GM19467 (cell line): ENCODE measurements around the gene RBM19.

ENCODE experiments used
- ATAC-seq: cut with Tn5 transposase; IDR thresholded peaks from one replicate; pipeline ENCODE4 v1.9.1; 2021; ENCODE audit warnings: mild to moderate bottlenecking, moderate library complexity; ENCODE audit not compliant: unreplicated experiment

Gene RBM19

DNA sequence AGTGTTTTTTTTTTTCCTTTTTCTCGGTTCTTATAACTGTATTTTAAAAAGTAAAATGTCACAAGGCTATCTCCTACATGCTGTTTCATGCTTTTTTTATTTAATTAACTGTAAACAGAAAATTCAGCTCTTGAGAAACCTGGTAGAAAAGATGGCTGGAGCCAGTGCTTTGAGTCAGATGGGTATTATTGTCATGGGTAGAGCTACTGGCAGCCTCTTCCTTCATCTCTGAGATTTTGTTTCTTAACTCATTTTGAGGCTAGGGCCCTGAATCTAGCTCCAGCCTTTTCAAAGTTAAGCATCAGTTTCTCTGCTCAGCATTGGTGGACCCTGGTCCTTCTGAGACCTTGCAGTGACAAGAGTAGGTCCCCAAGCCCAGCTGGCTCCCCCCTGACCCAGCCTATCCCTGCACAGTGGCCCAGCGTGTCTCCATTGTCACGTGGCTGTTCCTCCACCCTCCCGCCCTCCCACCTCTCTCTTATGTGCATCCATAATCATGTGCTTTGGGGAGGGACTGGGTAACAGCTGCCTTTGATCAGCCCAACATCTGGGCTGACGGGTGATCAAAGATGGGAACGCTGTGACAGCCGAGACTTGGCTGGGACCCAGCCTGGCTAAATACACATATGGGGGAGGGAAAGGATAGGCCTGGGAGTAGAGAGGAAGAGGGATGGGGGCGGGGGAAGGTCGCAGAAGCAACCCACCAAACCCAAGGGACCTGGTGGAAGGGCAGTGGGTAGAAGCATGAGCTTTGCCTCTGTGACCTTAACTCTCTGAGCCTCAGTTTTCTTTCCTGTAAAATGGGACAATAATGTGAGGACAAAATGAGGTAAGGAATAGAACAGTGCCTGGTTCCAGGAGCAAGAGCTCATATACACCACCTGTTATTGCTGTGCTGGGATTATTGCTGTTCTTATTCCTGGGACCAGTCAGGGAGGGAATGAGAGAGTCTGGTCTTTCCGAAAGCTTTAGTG, 24.4 kb upstream of the RBM19 start:
- no peak for ATAC-seq

DNA sequence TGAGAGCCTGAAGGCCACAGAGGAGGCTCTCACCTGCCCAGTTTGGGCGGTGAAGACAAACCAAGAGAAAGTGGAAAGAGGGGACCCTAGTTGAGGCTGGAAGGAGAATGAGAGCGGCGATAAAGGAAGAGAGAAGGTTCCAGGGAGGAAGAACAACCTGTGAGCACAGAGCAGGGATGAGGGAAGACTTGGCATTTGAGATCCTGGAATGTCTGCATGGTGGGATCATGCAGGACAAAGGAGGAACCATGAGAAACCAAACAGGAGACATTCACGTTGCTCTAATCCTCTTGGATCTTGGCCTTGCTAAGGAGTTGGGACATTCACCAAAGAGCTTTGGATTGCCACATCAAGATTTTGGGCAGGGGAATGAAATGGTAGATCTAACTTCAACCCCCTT, 22.9 kb upstream of the RBM19 start:
- ATAC-seq: no peak

DNA sequence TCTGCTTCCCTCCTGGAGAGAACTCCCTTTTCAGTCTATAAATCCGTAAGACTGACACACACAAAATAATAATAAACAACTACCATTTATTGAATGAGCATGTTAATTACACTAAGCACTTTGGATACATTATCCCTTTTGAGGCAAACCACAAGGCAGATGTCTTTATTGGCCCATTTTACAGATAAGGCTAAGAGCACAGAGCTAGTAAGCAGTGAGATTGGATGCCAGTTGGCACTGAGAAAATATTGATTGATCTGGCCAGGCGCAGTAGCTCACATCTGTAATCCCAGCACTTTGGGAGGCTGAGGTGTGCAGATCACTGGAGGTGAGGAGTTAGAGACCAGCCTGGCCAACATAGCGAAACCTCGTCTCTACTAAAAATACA, 21.9 kb upstream of the RBM19 start:
- no peak for ATAC-seq

DNA sequence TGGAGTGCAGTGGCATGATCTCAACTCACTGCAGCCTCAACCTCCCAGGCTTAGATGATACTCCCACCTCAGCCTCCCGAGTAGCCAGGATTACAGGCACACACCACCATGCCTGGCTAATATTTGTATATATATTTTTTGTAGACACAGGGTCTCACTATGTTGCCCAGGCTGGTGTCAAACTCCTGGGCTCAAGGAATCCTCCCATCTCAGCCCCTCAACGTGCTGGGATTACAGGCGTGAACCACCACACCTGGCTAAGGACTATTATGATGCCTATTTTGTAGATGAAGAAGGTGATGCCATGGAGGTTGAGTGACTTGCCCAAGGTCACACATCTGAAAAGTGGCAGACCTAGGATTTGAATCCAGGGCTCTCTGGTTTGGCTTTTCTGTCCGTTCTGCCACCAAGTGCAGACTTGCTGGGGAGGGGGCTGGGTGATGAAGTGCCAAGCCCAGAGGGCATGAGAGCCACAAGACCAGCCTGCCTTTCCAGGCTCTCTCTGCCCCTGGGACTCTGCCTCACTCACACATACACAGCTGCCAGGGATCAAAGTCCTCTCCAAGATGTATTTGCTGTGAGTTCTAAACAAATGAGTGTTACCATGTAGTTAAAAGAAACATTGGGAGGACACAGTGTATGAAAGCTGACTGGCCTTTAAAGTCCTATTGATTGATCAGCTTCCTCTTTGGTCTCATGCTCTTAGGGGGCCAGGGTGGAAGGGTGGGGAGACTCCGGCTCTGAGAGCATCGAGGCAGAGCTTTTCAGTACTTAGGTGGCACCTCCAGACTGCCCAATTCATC, 21.3 kb upstream of the RBM19 start:
- ATAC-seq: no peak

DNA sequence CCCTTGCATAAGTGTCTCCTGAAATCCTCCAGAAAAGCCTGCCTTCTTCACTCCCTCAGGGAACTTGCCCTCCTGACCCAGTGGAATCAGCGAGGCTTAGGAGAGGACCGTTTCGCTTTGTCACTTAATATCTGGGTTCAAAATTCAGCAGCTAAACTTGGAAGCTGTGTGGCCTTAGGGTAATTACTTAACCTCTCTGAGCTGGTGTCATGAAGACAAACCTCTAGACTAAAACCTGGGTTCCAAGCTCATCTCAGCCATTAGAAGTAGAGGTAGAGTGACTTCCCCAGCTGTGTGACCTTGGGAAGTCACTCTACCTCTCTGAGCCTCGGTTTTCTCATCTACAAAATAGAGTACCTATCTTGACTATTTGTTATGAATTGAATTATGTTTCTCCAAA, 18.3 kb upstream of the RBM19 start:
- no peak for ATAC-seq

DNA sequence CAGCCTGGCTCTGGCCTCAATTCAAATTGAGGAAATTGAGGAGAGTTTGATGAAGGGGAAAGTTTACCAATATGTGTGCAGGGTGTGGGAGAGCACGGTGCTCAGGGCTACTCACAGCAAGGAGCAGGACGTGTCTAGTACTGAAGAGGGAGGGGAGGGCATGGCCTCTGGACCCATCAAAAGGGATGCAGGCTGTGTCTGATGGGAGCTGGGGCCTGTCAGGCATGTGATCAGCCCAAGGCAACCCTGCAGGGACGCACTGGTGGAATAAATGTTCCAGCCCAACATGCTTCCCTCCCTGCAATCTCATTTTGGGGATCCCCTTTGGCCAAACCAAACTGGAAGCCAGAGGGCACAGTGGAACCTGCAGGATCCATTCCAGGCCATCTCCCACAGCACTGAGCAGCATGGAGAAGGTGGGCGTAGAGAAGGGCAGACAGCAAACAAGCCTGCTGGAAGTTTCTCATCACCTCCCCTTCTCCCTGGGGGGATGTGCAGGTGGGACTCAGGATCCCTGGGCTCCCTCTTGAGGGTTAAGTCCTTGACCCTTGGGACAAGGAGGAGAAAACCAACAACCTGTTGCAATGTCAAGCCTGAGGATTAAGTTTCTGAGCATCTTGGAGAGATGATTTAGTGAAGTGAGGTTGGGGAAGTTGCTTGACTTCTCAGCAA, 17.8 kb upstream of the RBM19 start:
- no peak for ATAC-seq

DNA sequence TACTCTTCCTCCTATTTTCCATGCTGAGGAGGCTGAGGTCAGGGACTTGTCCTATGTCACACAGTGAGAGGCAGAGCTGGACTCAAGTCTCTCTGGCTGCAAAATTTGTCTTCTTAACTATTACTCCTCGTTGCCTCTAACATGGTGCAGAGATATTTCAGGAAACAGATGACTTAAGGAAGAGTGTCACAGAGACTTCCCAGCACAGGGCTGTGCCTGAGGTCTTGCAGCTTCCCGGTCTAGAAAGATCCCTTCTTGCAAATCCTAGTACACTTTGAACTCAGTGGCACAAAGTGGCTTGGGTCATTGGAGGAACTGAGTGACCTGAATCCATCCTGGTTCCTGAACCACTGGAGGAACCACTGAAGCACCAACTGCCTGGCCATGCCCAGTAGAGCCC, 17.1 kb upstream of the RBM19 start:
- ATAC-seq: no peak

DNA sequence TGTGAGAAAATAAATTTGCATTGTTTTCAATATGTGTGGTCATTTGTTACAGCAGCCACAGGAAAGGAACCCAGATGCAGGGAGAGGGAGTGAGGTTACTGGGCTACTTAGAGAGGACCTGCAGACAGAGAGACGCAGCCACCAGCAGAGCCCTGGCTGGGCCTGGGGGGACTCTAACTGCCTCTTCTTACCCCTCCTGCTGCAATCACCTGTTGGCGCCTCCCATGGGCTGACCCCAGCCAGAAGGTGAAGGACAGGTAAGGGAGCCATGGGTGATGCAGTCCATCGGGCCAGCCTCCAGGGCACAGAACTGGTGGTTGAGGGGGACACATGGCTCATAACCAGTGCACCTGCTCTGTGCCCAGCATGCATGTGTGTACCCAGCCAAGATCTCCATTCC, 15.8 kb upstream of the RBM19 start:
- no peak for ATAC-seq

DNA sequence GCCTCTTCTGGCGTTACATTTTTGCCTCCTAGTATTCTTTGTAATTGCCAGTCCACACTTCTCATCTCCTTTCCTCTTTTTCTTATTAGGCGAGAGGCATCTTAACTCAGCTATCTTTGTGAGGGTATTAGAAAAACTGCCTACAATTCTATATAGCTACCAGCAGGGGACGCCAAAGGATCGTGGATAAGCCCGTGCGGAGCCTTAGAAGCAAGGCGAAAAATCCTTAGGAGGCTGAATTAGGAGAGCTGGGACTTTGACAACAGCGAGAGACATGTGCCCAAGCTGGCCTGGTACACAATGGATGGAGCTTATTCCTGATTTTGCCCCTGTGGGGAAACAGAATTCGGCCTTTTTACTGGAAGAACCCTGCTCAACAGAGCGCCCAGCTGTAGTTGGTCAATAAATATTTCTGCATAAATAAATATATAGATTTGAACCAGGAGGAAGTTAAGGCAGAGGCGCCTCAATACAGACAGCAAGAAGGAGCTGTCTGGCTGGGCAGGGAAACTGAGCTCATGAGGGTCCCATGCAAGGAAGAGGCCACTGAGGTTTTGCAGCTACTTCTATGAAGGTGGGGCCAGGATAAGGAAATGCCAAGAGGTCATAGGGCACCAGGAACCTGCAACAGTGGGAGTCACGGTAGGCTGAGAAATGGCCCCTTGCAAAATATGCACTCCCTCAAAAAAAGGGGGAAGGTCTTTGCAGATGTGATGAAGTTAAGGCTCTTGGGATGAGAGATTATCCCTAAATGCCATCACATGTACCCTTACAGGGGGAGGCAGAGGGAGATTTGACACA, 14.6 kb upstream of the RBM19 start:
- no peak for ATAC-seq

DNA sequence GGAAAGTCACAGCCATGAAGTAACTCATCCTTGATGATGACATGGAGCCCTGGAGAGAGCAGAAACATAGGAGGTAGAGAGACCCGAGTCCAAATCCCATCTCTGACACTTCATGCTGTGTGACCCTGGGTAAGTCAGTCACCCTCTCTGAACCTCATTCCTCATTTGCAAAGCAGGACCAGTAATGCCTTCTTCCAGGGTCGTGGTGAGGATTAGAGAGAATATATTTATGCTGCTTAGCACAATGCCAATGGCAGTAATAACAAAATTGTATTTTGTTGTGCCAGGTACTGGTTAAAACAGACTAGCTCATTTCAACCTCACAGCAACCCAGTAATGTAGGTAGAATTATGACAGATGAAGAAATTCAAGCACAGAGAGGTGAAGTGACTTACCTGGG, 13.9 kb upstream of the RBM19 start:
- no peak for ATAC-seq

DNA sequence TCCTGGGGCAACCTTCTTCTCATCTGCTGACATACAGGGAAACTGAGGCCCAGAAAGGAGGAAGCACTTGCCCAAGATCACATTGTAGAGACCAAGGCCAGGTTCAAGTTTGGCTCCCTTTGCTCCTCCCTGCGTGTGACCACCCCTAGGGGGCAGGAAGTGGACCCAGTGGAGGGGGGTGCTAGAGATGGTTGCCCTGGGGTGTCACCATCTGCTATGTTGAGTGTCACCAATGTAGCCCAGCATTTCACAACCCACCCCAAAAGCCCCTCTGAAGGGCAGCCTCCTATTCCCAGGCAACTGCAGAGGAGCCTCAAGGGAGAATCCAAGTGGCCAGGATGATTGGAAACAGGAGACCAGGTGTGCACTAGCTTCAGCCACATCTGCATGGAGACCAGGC, 12.0 kb upstream of the RBM19 start:
- ATAC-seq: no peak

DNA sequence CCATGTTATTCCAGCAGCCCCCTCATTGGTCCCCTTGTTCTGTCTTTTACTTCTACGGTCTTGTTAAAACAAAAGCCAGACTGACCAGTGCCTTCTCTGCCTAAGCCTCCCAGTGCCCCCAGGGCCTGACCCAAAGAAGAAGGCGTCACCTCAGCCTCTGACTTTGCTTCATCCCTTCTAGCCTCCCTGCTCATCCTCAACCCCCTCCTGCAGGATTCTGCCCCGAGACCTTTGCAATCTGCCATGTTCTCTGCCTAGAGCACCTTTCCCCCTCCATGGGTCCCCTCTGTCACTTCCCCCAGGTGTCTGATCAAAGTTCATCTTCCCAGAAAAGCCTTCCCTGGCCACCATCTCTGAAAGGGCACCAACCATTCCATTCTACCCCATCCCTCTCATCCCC, 7.9 kb upstream of the RBM19 start:
- ATAC-seq: no peak

DNA sequence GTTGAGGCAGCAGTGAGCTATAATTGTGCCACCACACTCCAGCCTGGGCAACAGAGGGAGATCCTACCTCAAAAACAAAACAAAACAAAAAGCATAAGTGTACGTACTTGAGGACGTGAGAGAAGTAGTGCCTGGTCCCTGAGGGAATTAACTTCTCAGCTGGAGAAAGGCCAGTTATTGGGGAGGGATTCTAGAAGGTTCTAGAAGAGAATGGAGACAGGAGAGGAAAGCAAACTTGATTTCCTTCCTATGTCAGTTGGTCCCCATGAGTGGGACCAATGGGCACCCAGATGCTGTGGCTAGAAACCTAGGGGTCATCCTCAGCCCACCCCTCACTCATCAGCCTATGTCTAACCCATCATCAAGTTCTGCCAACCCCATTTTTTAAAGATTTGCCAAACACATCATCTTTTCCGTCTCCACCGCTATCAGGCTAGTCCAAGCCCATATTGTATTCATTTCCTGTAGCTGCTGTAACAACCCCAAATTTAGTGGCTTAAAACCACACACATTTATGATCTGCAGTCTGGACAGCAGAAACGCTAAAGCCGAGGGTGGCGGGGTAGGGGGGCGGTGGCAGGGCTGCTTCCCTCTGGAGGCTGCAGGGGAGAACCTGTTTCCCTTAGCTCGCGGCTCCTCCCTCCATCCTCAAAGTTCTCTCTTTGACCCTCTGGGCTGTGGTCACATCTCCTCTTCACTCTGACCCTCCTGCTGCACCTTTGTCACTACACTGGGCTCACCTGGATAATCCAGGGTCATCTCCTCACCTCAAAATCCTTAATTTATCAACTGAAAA, 7.2 kb upstream of the RBM19 start:
- ATAC-seq: no peak

DNA sequence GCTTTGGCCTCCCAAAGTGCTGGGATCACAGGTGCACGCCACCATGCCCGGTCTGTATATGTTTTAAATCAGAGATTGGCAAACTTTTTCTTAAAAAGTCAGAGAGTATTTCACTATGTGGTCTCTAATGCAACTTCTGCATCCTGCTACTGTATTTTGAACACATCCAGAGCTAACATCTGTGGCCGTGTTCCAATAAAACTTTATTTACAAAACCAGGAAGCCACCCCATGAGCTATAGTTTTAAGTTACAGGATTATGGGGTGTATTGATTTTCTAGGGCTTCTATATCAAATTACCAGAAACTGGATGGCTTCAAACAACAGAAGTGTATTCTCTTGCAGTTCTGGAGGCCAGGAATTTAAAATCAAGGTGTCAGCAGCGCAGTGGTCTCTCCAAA, 5.3 kb upstream of the RBM19 start:
- no peak for ATAC-seq

DNA sequence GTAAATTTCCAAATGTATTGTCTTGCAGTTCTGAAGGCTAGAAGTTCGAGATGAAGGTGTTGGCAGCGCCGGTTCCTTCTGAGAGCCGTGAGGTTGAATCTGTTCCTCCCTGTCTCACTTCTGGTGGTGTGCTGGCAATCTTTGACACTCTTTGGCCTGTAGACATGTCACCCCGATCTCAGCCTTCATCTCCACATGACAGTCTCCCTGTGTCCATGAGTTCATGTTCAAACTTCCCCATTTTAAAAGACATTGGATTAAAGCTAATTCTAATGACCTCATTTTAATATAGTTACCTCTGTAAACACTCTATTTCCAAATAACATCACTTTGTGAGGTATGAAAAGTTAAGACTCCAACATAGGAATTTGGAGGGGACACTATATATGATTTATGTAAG, 4.1 kb upstream of the RBM19 start:
- ATAC-seq: no peak

DNA sequence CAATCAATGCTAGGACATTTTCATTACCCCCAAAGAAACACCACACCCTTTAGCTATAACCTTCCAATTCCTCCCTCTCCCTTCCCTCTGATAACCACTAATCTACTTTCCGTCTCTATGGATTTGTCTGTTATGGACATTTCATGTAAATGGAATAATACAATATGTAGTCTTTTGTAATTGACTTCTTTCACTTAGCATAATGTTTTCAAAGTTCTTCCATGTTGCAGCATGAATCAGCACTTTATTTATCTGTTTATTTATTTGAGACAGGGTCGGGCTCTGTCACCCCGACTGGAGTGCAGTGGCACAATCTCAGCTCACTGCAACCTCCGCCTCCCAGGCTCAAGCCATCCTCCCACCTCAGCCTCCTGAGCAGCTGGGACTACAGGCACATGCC, 1.2 kb upstream of the RBM19 start:
- no peak for ATAC-seq

DNA sequence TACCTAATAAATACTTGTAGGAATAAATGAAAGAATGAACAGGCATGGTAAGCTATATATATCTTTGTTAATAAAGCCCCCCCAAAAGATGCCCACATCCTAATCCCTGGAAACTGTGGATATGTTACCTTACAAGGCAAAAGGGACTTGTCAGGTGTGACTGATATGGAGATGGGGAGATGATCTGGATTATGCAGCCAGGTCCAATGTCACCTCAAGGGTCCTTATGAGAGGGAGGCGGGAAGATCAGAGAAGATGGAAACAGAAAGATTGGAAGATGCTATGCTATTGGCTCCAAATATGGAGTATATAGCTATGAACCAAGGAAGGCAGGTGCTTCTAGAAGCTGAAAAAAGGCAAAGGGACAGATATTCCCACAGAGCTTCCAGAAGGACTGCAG, 3.4 kb downstream of the RBM19 start:
- ATAC-seq: no peak

DNA sequence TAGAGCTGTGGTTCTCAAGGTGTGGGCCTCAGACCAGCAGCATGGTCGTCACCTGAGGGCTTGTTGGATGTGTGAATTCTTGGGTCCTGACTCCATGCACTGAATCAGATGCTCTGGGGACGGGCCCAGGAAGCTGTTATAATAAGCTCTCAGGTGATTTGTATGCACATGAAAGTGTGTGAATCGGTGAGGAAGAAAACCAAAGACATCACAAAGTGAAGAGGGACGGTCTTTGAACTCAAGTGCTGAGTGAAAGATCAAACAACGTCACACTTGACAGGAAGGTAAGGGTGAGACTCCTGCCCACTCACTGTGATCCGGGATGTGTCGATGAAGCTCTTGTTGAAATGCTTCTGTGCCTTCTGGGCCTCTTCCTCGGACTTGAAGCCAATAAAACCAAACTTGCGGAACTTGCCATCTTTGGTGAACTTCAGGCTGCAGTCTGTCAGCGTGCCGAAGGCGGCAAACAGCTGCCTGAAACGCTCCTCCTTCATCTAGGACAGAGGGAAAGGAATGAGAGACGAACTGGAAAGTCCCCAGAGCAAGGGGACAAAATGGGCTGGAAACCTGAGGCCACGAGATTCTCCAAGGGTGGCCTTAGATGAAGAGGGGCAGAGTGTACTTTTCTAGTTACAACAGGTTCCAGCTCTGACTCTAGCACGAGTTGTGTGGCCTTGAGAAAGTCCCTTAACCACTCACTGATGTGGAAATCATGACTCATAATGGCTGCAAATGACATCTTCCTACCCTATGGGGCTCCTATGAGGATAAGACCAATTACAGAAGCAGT, 4.0 kb downstream of the RBM19 start:
- ATAC-seq: no peak

DNA sequence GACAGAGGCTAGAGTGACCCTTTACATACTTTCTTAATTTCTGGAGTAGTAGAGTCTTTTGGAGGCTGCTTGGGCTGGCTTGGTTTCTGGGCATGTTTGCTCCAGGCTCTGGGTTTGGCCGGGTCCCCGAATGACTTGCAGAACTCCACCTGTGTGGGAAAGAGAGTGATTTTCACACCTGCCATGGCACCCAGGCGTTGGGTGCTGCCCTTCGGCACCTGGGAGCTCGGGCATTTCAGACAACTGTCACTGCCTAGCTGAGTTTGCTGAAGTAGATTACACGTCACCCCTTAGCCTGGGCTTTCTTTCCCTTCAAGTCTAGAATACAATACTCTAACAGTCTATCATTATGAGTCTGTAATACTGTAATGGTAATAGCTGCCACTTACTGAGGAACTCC, 6.1 kb downstream of the RBM19 start:
- ATAC-seq: no peak
